Fibroblast of skin of back (primary cell): ENCODE data around the gene CDH4.

Experiments used
- DNase-seq: peaks from one replicate; pipeline ENCODE4 v3.0.0-alpha.2; 2013

CDH4 gene

DNA sequence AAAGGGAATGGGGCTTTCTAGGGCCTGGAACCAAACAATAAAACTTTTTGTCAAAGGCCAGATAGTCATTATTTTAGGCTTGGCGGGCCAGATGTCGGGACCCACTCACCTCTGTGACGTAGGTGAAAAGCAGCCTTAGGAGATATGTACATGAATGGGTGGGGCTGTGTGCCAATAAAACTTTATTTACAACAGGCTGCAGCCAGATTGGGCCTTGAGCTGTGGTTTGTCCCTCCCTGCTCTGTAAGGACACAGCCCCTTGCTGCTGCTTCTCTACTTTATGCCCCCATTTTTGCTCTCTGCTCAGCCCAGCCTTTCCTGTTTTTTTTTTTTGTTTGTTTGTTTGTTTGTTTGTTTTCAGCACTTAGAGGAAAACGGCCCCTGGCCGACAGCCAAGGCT lies 32.7 kb downstream of the CDH4 start:
- DNase-seq: no peak

DNA sequence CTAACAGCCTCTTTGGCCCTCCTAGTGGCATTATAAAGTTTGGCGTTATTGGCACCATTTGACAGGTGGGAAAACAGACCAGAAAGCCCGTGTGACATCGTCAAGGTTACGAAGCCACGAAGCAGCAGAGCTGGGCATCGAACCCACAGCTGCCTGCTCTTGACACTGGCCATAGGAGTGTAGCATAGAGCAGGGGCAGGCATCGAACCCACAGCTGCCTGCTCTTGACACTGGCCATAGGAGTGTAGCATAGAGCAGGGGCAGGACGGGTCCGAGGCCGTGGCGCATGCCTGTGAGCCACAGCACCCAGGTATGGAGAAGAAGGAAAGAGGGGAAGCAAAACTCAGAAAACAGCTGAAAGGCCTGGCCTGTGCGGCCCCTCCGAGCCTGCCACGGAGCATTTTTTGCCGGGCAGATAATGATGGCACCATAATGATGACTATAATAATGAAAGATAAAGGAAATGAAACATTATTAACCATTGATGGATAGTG lies 33.1 kb downstream of the CDH4 start:
- no peak for DNase-seq

DNA sequence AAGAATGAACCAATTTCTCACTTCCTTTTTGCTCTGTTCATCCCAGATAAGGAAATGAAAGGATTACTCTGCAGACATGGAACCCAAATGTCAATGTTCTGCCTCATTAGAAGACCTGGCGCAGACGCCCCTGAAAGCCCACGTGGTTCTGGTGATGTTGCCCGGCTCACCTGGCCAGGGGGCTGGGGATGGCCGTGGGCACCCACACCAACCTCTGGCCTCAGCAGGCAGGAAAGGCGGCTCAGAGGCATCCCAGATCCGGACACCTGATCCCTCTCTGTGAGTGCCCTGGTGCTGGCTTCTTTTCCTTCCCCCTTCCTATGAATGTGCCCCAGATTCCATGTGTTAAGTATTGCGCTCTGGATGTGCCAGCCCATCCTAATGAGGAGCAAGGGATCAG lies 33.6 kb downstream of the CDH4 start:
- no peak for DNase-seq

DNA sequence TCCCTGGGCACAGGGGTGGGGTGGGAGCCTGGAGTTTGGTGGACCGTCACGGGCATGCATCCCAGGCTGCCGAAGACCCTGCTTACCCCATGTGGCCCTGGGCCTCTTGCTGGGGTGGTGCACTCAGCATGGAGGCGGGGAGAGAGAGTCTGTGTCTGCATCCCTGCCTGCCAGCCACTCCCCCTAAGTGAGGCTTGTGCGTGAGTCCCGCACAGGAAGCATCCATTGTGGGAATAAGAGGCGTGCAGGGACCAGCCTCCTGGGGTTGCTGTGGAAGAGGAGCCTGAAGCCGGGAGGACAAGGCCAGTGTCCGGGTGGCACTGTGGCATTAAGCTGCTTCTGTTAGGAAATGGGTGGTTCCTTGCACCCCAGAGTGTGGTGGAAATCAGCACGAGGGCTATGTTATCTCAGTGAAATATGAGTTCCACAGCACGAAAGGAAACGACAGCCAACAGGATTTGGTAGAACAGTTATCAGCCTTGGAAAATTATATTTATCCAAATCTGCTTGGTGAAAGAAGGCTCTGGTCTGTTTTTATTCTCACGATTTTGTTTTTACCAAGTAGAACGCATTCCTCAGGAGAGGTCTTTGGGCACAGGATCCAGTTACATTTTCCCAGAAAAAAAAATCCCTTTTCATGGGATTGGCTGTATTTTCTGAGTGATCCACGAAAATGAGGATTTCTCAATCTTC lies 35.7 kb downstream of the CDH4 start:
- DNase-seq: no peak

DNA sequence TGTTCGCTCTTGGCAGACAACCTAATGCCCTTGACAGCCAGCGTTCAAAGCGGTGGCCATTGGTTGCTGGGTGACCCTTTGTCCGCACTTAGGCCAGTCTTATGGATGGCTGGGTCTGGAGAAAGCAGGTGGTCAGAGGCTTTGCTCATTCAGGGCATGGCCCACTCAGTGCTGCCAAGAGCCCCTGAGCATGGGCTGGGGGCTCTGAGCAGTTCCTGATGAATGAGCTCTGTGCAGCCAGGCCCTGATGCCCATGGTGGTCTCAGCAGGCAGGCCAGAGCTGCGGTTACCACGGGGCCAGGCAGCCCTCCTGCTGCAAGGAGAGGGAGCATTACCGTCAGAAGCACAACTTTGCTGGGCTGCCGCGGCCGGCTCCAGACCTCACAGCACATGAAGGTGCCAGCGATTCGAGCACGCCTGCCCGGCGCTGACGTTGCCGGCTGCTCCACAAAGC lies 36.3 kb downstream of the CDH4 start:
- DNase-seq: no peak

DNA sequence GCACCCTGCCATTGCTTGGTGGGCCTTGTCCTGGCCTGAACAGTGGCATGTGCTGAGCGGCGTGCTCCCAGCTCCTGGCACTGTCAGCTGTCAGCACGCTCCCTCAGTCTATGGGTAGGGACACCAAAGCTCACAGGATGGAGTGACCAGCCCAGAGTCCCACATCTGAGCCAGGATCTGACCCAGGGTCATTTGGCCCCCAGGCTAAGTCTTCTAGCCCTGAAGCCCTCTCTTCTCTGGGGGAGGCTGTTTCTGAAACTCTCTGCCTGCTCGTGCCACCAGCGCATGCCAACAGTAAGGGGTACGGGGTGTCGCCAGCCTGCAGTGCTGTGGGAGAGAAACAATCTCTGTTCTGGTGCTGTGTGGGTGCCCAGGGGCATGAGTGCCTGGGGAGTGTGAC lies 37.1 kb downstream of the CDH4 start:
- DNase-seq: no peak

DNA sequence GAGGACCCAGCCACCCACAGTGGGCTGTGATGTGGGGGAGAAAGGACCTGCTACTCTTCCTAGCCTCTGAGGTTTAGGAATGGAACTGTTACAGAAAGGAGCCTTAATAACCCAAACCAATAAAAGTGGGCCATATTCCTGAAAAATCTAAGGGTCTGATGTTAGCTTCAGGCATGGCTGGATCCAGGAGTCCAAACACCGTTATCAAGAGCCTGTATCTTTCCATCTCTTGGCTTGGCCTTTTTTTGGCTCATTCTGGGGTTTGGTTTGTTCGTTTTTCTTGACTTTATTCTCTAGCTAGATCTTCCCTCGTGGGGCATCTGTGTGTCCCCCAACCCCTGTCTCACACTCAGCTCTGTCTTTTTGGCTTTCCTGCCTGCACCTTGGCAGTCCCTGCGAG lies 38.7 kb downstream of the CDH4 start:
- no peak for DNase-seq

DNA sequence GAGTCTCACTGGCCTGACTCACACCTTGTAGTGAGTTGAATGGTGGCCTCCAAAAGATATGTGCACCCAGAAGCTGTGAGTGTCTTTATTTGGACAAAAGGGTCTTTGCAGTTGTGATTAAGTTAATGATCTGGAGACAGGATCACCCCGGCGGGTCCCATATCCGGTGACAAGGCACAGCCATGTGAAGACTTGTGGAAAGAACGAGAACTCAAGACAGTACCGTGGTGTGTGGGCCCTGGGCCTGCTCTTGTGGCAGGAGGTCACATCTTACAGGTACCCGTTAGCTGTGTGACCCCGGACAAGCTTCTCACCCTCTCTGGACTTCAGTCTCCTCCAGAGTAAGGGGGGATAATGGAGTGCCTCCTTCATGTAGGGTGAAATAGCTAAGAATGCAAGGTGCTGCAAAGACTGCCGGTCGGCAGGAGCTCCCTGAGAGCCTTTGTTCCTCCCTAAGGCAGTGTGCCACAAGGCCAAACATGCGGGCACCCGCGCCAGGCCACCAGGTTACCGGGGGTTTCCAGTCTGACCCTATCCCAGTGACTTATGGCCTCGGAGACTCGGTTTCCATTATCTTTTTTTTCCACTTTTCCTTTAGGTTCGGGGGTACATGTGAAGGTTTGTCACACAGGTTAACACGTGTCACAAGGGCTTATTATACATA lies 39.2 kb downstream of the CDH4 start:
- no peak for DNase-seq

DNA sequence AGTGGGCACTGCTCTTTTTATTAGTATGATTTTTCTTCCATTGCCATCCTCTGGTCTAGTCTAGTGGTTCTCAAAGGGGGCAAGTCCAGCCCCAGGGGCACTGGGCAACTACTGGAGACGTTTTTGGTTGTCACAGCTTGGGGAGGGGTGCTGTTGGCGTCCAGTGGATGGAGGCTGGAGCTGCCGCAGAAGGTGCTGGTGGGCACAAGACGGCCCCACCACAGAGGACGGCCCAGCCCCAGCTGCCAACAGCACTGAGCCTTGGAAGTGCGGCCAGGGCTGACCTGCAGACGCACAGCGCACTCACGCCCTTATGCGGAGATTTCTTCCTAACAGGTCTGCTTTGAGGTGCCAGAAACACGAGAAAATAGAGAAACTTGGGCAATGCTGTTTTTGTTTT lies 40.3 kb downstream of the CDH4 start:
- DNase-seq: no peak

DNA sequence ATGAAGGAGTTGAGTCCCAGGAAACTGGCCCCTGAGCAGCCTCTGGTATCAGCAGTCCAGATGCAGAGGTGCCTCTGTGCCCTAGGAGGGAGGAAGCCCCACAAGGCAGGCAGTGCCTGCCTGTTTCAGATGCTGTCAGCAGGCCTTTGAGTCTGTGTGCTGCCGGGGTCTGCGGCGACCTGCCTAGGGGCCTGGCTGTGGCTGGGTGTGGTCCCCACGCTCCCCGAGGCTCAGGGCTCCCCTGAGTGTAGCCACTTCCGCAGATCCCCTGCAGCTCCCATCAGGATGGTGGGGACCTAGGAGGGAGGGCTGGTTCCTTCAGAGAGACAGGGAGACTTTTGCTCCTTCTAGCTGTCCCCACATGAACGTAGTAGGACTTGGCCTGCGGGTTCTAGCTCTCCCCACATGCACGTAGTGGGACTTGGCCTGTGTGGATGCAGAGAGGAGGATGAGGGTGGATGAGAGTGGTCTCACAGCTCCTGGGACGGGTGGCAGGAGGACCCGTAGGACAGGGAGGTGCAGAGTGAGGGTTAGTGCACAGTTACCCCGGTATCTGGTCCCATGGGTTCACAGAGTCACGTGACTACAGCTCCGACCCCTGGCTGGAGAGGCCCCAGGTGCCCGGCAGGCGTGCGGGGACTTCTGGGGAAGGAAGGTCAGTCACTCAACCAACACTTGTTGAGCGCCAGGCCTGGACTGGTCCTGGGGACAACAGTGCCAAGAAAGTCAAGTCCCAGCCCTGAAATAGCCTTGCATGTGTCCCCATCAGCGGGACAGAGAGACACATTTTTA lies 41.0 kb downstream of the CDH4 start:
- DNase-seq: no peak

DNA sequence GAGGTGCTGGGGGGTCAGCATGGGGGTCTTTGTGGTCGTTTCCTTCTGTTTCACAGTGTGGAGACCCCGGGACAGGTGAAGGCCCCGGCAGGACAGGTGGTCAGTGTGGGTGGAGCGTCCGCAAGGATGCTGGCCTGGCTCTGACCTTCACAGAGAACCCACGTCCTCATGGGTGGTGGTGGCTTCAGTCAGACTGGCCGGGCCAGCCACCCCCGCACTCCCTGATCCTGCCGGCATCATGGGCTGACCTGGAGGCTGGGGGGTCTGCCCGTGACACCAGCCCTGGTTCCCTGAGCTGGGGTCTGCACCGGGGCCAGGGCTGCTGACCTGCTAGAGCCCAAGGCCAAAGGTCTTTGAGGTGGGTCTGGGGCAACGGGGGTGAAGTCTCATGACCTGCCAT lies 41.9 kb downstream of the CDH4 start:
- no peak for DNase-seq

DNA sequence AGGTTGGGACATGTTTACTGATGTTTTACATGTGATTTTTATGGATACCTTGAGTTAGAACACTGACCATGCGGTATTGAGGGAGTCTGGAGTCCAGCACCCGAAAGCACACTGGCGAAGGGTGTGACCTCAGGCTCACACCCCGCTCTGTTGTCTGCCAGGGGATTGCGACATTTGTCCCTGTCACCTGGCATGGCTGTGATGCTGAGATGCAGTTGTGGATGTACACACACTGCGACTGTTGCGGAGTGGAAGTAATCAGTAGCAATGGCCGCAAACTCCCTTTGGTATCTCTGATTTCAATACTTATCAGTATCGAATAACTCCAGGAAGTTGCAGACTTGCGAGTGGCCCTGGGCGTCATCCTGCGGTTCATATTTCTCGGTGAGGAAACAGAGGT lies 43.2 kb downstream of the CDH4 start:
- no peak for DNase-seq

DNA sequence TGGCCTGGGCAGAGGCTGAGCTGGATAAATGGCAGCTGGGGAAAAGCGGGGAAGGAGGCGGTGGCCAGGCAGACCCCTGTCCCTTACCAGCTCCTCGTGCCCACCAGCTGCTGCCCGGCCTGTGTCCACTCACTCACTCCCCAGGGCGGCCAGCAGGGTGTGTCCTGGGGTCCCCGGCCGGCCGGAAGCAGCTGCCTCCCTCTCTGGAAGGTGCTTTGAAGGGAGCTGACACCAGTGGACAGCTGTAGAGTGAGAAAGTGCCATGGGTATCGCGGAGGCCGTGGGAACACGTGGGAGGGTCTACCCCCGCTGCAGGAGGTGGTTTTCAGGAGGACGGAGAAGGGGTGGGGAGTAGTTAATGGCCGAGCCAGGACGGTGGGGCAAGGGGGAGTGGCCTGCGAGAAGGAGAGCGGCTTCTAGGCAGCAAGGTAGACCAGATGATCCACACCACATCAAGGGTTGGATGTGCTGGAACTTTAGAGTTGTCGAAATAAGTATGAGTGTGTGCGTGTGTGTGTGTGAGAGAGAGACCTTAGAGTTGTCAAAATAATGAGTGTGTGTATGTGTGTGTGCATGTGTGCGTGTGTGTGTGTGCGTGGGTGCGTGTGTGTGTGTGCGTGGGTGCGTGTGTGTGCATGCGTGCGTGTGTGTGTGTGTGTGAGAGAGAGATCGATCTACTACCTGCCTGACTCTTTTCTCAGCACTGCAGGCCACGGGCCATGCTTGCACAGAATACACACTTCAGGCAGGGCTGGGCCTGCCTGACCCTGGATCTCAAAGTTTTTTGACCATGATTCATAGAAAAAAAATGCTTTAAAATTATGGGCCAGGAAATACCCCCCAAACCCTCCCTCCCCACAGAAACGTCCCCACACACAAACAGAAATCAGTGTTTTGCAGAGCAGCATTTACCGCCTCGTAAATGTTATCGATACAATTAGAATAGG lies 43.9 kb downstream of the CDH4 start:
- peak; percentile 13 for DNase-seq

DNA sequence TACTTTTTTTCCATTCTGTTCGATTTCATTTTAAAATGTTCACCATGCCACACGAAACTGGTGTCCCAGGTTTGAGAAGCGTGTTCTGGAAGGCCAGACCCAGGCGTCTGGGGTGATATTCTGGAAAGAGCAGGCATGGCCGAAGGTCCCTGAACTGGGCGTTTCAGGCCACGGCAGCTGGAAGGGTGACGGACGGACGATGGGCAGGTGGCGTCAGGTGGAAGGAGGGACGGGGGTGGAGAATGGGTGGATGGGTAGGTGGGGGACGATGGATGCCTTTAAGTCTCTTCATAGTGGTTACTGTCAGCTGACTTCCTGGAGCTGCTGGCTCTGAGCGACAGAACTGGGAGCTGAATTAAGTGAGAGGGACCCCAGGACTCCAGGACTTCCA lies 44.6 kb downstream of the CDH4 start:
- DNase-seq: no peak

DNA sequence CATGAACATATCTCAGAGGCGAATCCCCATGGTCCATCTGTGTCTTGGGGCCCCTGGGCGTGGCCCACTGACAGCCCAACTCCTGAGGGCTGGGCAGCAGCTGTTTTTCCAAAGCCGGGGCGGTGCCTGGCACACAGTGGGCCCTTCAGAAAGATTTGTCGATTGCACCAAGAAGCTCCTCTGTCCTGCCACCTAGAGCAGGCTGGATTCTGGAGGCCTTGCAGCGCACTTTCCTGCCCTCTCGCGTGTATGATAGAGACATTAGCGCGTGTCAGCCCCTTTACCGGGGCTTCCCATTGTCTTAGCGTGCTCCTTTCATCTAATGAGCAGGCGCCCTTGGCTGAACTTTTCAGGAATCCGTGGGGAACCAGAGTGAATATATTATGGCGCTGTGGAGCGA lies 45.4 kb downstream of the CDH4 start:
- no peak for DNase-seq

DNA sequence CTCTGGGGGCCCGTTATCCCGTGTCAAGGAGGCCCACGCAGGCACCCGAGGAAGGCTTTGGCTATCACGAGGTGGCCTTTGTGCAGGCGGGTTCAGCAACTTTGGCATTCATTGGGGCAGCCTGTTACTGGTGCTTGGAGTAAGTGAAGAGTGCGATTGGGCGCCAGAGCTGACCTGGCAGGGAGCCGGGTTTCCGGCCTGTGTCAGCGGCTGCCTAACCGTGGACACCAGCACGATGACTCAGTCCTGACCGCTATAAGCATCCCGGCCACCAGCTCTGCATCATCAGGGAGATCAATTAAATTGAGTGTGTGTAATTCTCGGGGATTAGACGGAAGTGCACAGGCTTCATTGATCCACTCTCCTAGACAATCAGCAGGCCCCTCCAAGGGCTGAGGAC lies 45.9 kb downstream of the CDH4 start:
- DNase-seq: no peak

DNA sequence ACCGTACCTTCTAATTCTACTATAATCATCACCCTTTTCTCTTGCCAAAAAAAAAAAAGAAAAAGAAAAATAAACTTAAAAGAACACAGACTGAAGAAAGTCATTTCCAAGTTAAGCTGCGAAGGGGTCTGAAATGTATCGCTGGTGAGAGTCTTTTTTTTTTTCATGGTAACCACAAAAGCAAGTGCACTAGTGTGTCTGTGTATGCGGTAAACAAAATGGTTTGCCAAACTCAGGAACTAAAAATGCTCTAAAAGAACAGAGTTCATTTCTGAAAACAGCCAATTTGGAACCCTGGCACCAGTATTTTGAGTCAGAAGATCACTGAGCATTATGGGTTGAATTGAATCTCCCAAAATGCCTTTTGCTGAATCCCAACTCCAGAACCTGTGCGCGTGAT lies 46.6 kb downstream of the CDH4 start:
- DNase-seq: no peak

DNA sequence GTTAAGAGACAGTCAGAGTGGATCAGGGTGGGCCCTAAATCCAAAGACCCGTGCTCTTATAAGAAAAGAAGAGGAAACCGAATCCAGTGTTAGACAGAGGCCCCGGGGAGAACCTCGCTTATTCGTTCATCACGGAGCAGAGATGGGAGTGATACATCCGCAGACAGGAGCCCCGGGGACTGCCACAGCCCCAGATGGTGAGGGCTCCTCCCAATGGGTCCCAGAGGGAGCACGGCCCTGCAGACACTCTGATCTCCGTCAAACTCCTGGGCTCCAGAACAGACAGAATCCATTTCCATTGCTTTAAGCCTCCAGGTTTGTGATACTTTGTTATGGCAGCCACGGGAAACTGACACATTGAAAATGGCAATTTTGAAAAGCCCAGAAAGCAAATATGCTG lies 47.0 kb downstream of the CDH4 start:
- no peak for DNase-seq

DNA sequence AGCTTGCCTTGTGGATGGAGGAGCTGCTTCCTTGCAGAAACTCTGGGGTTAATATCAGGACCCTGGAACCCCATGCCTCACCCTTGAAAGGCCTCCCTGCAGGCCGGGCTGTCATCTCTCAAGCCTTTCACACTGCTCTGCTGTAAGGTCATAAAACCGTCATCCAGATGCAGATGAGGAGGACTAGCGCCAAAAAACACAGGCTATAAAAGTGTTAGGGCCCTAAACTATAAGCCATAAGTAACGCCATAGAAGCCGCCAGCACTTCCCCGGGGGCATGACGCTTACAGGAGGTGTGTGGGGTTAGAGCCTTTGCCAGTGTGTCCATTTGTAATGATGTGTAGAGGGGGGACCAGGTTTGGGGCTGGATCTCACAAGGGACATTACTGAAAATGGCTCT lies 47.6 kb downstream of the CDH4 start:
- DNase-seq: no peak

DNA sequence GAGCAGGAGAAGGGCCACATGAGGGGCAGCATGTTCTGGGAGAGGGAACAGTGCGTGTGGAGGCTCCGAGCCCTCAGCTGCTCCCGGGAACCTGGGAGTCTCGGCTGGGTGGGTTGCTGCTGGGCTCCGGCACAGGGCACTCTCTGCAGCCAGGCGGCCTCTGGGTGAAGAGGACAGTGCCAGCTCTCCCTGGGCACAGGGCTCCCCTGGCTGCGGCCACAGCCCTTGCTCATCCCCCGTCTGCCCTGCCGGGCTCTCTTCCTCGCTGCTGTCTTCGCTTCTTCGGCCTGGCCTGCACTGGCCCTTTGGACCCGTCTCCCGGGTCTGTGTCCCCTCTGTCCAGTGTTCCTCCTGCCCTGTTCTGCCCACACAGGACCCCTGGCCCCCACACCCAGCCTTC lies 48.2 kb downstream of the CDH4 start:
- no peak for DNase-seq

DNA sequence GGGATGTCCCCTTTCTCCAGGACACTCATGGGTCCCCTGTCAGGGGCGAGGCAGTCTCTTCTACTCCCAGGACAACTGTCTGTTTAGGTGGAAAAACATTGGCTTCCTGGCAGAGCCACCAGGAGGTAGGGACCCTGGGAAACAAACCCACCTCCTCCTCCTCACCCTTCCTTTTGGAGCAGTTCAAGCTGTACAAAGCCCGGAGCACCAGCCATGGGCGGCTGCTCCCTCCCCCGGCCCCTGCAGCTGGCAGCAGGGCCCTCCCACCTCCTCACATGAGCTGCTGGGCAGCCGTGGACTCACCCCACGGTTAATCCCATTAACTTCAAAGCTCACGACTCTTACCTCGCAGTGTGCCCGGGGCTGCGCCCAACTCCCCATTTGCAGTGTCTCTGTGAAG lies 48.6 kb downstream of the CDH4 start:
- no peak for DNase-seq

DNA sequence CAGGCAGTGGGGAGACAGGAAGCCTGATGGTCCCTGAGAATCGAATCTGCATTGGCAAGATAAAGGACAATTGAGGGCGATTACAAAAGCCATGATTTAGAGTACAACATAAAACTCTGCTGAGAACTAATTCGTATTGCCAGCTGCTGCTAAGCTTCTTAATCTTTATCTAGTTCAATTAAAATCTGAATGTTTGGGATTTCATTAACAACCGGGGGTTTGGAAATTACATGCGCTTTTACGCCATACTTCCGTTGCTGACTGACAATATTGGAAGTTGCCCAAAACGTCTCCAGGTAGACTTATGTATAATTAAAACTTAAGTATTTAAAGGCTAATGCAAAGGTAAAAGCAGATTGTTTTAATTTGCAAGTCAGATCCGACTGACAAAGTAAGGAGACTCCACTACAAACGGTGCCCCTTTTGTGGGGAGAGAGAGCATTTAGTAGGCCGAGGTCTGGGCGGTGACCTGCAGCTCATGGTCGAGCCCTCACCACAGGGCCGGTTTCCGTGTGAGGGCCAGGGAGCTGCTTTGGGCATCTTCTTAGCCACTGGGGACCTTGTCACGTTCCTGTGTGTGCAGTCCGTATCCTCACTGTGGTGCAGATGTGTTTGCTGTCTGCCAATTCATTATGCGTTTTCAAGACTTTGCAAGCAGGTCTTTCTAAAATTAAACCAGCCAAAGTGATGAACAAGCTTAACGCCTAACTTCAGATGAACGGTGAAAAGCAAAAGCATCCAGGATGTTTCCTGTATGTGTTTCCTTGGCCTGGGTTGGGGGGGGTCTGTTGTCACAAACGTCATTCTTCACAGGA lies 49.9 kb downstream of the CDH4 start:
- DNase-seq: no peak
